CD4-positive, CD25-positive, alpha-beta regulatory T cell (primary cell): ENCODE measurements around the gene DDX11. TPM values are rescaled to one million over a fixed set of nuclear protein-coding genes. Genes with fewer than 3 reads are reported as not detected.
"Not testable (repeated sequence)": the region's sequence is repeated elsewhere in the genome, so short reads cannot be mapped to it uniquely, and the experiment has no call there.

Experiments used
- ATAC-seq, 2 donors: fragments of 150-1000 bp; cut with Tn5 transposase; one replicate each; pipeline ENCODE4 v1.10.0; 2021; ENCODE audit warnings: low read depth in 2 of 2, moderate number of reproducible peaks in 2 of 2, moderate library complexity in 1 of 2
- DNase-seq, 3 donors: peaks; one replicate each; pipeline versions ENCODE4 v3.0.0 to v3.0.0-alpha.2; 2012 to 2022; ENCODE audit warnings: mixed read lengths in 1 of 3
- H3K27ac ChIP-seq: one replicate; pipeline ENCODE4 v1.7.0; 2013; ENCODE audit warnings: mild to moderate bottlenecking, low read length; ENCODE audit not compliant: insufficient read depth, poor library complexity, severe bottlenecking
- H3K27me3 ChIP-seq: one replicate; pipeline ENCODE4 v1.7.0; 2013; ENCODE audit warnings: low read length; ENCODE audit not compliant: control insufficient read depth, insufficient read depth
- H3K36me3 ChIP-seq: one replicate; pipeline ENCODE4 v1.7.0; 2013; ENCODE audit warnings: mild to moderate bottlenecking, low read length, moderate library complexity; ENCODE audit not compliant: control insufficient read depth, insufficient read depth
- H3K4me1 ChIP-seq: 2 replicates; pipeline ENCODE4 v1.7.0; 2013; ENCODE audit warnings: mild to moderate bottlenecking, low read length; ENCODE audit not compliant: insufficient read depth, control insufficient read depth, poor library complexity, severe bottlenecking
- H3K4me3 ChIP-seq: one replicate; pipeline ENCODE4 v1.7.0; 2013; ENCODE audit warnings: low read depth, mild to moderate bottlenecking, low read length, moderate library complexity
- H3K9me3 ChIP-seq, 2 experiments: 1 replicate in 1 of 2; 2 replicates in 1 of 2; pipeline ENCODE4 v1.7.0; 2013; ENCODE audit warnings: low read length in 2 of 2, mild to moderate bottlenecking in 1 of 2, moderate library complexity in 1 of 2; ENCODE audit not compliant: control insufficient read depth in 2 of 2
- H3K27ac Mint-ChIP-seq, 3 donors: one replicate each; pipeline ENCODE4 v1.8.0; 2020 to 2022; ENCODE audit warnings: mild to moderate bottlenecking in 3 of 3, mixed read lengths in 3 of 3, moderate library complexity in 2 of 3
- H3K27me3 Mint-ChIP-seq: one replicate; pipeline ENCODE4 v1.8.0; 2022; ENCODE audit warnings: mild to moderate bottlenecking, mixed read lengths
- H3K36me3 Mint-ChIP-seq: one replicate; pipeline ENCODE4 v1.8.0; 2020; ENCODE audit warnings: mixed read lengths
- H3K4me1 Mint-ChIP-seq, 4 donors: one replicate each; pipeline ENCODE4 v1.8.0; 2020 to 2022; ENCODE audit warnings: mixed read lengths in 4 of 4, mild to moderate bottlenecking in 1 of 4
- H3K4me3 Mint-ChIP-seq, 4 donors: one replicate each; pipeline ENCODE4 v1.8.0; 2020 to 2022; ENCODE audit warnings: mild to moderate bottlenecking in 4 of 4, mixed read lengths in 4 of 4, moderate library complexity in 3 of 4
- H3K9me3 Mint-ChIP-seq, 7 donors: one replicate each; pipeline ENCODE4 v1.8.0; 2020 to 2022; ENCODE audit warnings: mixed read lengths in 7 of 7, mild to moderate bottlenecking in 3 of 7, moderate library complexity in 2 of 7
- polyA plus RNA-seq, 4 donors: library from polyadenylated mRNA; unstranded; fragments of 300-500 nt; fragmentation: Illumina TruSeq; gene quantifications; one replicate each; pipeline ENCODE4 v1.2.3, GENCODE V29; 2021
- total RNA-seq: library from RNA; stranded (reverse); gene quantifications from one replicate; pipeline ENCODE4 v1.2.3, GENCODE V29; 2022

The DDX11 gene
- total and polyA plus RNA-seq, 5 donors from 2014 or later, result 3.1 to 135 (median 9.4) TPM

DNA sequence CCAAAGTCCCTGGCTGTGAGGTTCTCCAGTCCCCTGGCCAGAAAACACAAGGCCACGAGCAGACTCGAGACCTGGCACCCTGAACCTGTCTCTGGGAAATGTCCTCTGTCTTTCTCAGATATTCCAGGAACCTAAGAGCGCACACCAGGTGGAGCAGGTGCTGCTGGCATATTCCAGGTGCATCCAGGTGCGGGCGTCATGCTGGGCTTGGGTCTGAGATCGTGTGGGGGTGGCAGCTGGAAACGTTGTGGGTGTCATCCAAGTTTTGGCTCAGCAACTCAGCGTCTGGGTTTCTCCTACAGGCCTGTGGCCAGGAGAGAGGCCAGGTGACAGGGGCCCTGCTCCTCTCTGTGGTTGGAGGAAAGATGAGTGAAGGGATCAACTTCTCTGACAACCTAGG, 28.5 kb downstream of the DDX11 start:
- H3K36me3 ChIP-seq, H3K4me3 Mint-ChIP-seq, H3K27ac ChIP-seq, ATAC-seq, H3K27me3 ChIP-seq, H3K4me3 ChIP-seq, H3K27me3 Mint-ChIP-seq, H3K4me1 ChIP-seq, H3K9me3 Mint-ChIP-seq, H3K36me3 Mint-ChIP-seq, DNase-seq, H3K4me1 Mint-ChIP-seq, H3K27ac Mint-ChIP-seq, H3K9me3 ChIP-seq: not testable (repeated sequence)

GRCh38 chr12:31102596-31102995, 28.9 kb downstream of the DDX11 start:
- H3K9me3 Mint-ChIP-seq, H3K9me3 ChIP-seq, H3K36me3 Mint-ChIP-seq, ATAC-seq, H3K27me3 ChIP-seq, H3K27me3 Mint-ChIP-seq, H3K4me3 ChIP-seq, H3K4me1 Mint-ChIP-seq, H3K4me1 ChIP-seq, H3K4me3 Mint-ChIP-seq, H3K27ac ChIP-seq, H3K36me3 ChIP-seq, DNase-seq: not testable (repeated sequence)
- H3K27ac Mint-ChIP-seq, result peak overlapping the region in 1 of 3 donors; percentile 12

DNA sequence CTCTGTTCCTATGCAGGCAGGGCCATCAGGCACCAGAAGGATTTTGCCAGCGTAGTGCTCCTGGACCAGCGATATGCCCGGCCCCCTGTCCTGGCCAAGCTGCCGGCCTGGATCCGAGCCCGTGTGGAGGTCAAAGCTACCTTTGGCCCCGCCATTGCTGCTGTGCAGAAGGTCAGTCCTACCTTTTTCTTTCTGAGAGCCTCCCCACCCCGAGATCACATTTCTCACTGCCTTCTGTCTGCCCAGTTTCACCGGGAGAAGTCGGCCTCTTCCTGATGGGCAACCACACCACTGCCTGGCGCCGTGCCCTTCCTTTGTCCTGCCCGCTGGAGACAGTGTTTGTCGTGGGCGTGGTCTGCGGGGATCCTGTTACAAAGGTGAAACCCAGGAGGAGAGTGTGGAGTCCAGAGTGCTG, 29.9 kb downstream of the DDX11 start:
- H3K9me3 ChIP-seq, H3K9me3 Mint-ChIP-seq, H3K27me3 Mint-ChIP-seq, H3K36me3 Mint-ChIP-seq, H3K36me3 ChIP-seq, H3K4me3 Mint-ChIP-seq, H3K27ac ChIP-seq, H3K4me1 Mint-ChIP-seq, H3K27ac Mint-ChIP-seq, DNase-seq, H3K4me1 ChIP-seq, H3K4me3 ChIP-seq, ATAC-seq, H3K27me3 ChIP-seq: not testable (repeated sequence)

- not testable (repeated sequence) for DNase-seq, H3K4me3 ChIP-seq, H3K9me3 Mint-ChIP-seq, H3K36me3 ChIP-seq, H3K9me3 ChIP-seq, H3K4me1 ChIP-seq, H3K36me3 Mint-ChIP-seq, ATAC-seq, H3K27me3 Mint-ChIP-seq, H3K4me3 Mint-ChIP-seq, H3K4me1 Mint-ChIP-seq, H3K27me3 ChIP-seq, H3K27ac ChIP-seq
- peak overlapping the region in 1 of 3 donors; percentile 64 for H3K27ac Mint-ChIP-seq
These were observed 30.6 kb downstream of the DDX11 start for GRCh38 chr12:31104220-31104619.

- not testable (repeated sequence) for H3K9me3 Mint-ChIP-seq, H3K4me3 Mint-ChIP-seq, H3K4me1 Mint-ChIP-seq, H3K36me3 ChIP-seq, DNase-seq, H3K4me1 ChIP-seq, H3K36me3 Mint-ChIP-seq, H3K27me3 Mint-ChIP-seq, H3K4me3 ChIP-seq, ATAC-seq, H3K27me3 ChIP-seq, H3K9me3 ChIP-seq, H3K27ac ChIP-seq, H3K27ac Mint-ChIP-seq
These were observed 31.1 kb downstream of the DDX11 start for GRCh38 chr12:31104773-31105172.

DNA sequence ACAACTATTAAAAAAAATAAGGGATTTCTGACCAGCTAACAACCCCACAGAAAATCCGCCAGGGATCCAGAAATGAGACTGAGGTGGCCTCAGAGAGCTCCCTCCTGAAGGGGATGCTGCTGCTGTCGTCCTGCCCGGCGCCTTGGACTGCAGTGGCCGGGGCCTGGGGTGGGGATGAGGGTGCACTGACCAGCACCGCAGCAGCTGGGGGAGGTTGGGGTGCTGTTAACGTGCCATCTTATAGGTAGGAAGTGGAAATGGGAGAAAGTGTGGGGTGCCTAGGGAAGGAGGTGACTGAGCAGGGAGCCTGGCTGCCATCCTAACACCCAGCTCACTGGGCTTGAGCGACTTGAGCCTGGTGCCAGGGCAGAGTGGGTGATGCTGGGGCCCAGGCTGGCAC, 32.0 kb downstream of the DDX11 start:
- no peak overlapping the region for H3K27ac ChIP-seq
- H3K27ac Mint-ChIP-seq, result no peak overlapping the region
- H3K4me1 ChIP-seq, result no peaks in the 10 kb centered on the region
- ATAC-seq (no peak), DNase-seq (no peak)
- H3K27me3 Mint-ChIP-seq, result peaks cover 4% of the 10 kb centered on the region
- no peak overlapping the region for H3K4me3 ChIP-seq
- no peaks in the 10 kb centered on the region for H3K27me3 ChIP-seq
- H3K9me3 Mint-ChIP-seq, result no peaks in the 10 kb centered on the region
- H3K4me1 Mint-ChIP-seq, result no peaks in the 10 kb centered on the region
- H3K9me3 ChIP-seq, result no peaks in the 10 kb centered on the region
- no peak overlapping the region for H3K4me3 Mint-ChIP-seq
- peaks cover 6% of the 10 kb centered on the region for H3K36me3 Mint-ChIP-seq
- no peaks in the 10 kb centered on the region for H3K36me3 ChIP-seq

DNA sequence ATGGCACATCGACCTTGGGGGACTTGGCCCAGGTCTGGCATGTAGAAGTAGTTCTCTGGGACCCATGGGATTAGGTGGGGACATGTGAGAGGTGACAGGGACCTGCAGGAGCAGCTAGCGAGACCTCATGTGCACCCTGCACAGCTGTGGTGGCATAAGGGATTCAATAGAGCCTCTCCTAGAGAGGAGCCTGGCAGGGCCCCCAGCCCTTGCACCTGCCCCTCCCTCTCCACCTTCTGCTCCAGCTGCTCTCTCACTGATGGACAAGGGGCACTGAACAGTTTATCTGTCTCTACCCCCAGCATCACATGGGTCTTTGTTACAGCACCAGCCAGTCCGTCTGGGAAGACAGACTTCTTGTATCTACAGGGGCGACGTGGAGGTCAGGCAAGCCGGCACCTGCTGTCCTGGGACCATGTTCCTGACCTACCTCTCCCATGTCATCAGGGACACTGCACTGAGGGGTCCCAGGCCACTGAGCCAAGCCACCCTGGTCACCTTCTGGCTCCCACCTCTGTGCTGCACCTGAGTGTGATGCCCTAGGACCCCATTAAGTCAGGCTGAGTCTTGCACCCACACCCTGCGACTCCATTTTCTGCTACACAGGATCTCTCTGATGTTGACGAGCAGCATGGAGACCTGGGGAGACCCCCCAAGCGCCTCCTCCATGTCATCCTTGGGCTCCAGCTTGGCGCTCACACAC, 32.6 kb downstream of the DDX11 start:
- Histone ChIP-seq H3K27ac (no peak overlapping the region), H3K36me3 (no peaks in the 10 kb centered on the region), H3K4me1 (no peaks in the 10 kb centered on the region), H3K9me3 (no peaks in the 10 kb centered on the region), H3K27me3 (no peaks in the 10 kb centered on the region), H3K4me3 (no peak overlapping the region)
- Mint-ChIP-seq H3K27me3 (peaks cover 4% of the 10 kb centered on the region), H3K9me3 (no peaks in the 10 kb centered on the region), H3K36me3 (peaks cover 6% of the 10 kb centered on the region), H3K4me1 (no peaks in the 10 kb centered on the region), H3K27ac (no peak overlapping the region), H3K4me3 (no peak overlapping the region)
- no peak for ATAC-seq
- no peak for DNase-seq

GRCh38 chr12:31109773-31110172, 36.1 kb downstream of the DDX11 start:
- not testable (repeated sequence) for H3K27me3 ChIP-seq, H3K4me1 Mint-ChIP-seq, H3K36me3 Mint-ChIP-seq, H3K27me3 Mint-ChIP-seq, DNase-seq, H3K36me3 ChIP-seq, ATAC-seq, H3K4me3 Mint-ChIP-seq, H3K27ac ChIP-seq, H3K4me1 ChIP-seq, H3K9me3 Mint-ChIP-seq, H3K9me3 ChIP-seq, H3K4me3 ChIP-seq
- peak overlapping the region in 1 of 3 donors; percentile 20 for H3K27ac Mint-ChIP-seq
